ENCODE measurements around the gene ME2.

Gene ME2

GRCh38 chr18:50973367-50974126 lies 94.6 kb downstream of the ME2 start:
- H3K27ac ChIP-seq: no peak overlapping the region
- no peak for TF ChIP-seq ZFX (IDR thresholded peaks at IDR 0.05; ENCODE audit: borderline replicate concordance)
- TF ChIP-seq, protein P1, sequence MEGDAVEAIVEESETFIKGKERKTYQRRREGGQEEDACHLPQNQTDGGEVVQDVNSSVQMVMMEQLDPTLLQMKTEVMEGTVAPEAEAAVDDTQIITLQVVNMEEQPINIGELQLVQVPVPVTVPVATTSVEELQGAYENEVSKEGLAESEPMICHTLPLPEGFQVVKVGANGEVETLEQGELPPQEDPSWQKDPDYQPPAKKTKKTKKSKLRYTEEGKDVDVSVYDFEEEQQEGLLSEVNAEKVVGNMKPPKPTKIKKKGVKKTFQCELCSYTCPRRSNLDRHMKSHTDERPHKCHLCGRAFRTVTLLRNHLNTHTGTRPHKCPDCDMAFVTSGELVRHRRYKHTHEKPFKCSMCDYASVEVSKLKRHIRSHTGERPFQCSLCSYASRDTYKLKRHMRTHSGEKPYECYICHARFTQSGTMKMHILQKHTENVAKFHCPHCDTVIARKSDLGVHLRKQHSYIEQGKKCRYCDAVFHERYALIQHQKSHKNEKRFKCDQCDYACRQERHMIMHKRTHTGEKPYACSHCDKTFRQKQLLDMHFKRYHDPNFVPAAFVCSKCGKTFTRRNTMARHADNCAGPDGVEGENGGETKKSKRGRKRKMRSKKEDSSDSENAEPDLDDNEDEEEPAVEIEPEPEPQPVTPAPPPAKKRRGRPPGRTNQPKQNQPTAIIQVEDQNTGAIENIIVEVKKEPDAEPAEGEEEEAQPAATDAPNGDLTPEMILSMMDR (IDR thresholded peaks at IDR 0.05): no peak

DNA sequence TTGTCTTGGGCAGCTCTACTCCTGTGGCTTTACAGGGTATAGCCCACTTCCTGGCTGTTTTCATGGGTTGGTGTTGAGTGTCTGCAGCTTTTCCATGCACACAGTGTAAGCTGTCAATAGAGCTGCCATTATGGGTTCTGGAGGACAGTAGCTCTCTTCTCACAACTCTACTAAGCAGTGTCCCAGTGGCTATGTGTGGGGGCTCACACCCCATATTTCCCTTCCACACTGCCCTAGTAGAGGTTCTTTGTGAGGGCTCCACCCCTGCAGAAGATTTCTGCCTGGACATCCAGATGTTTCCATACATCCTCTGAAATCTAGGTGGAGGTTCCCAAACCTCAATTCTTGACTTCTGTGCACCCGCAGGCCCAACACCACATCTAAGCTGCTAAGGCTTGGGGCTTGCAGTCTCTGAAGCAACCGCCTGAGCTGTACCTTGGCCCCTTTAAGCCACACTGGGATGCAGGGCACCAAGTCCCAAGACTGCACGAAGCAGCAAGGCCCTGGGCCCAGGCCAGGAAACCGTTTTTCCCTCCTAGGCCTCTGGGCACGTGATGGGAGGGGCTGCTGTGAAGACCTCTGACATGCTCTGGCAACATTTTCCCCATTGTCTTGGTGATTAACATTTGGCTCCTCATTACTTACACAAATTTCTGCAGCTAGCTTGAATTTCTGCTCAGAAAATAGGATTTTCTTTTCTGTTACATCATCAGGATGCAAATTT lies 98.3 kb downstream of the ME2 start:
- H3K27ac ChIP-seq: no peak overlapping the region
- TF ChIP-seq, protein P1 (IDR thresholded peaks at IDR 0.05): no peak
- TF ChIP-seq ZFX (IDR thresholded peaks at IDR 0.05; ENCODE audit: borderline replicate concordance): no peak

DNA sequence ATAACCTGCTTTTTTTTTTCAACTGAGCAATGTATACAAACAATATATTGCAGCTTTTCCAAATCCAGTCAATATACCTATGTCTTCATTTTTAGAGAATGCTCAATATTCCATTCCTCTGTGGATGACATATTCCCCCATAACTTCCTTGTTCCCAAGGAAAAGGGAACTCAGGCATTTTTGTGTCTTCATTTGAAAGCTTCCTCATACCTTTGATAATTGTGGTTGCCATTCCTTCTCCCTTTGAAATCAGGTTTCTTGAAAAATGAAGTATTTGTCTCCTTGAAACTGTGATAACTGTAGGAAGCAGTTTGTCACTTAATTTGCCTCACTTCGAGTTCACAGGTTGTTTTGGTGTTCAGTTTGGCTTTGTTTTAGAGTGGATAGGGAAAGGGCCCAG lies 102.5 kb downstream of the ME2 start:
- H3K27ac ChIP-seq: no peak overlapping the region
- no peak for TF ChIP-seq ZFX (IDR thresholded peaks at IDR 0.05; ENCODE audit: borderline replicate concordance)

- TF ChIP-seq, protein P1 (IDR thresholded peaks at IDR 0.05): no peak
- no peak for TF ChIP-seq ZFX (IDR thresholded peaks at IDR 0.05; ENCODE audit: borderline replicate concordance)
- no peak overlapping the region for H3K27ac ChIP-seq
These were observed 103.3 kb downstream of the ME2 start for GRCh38 chr18:50982086-50982801.

DNA sequence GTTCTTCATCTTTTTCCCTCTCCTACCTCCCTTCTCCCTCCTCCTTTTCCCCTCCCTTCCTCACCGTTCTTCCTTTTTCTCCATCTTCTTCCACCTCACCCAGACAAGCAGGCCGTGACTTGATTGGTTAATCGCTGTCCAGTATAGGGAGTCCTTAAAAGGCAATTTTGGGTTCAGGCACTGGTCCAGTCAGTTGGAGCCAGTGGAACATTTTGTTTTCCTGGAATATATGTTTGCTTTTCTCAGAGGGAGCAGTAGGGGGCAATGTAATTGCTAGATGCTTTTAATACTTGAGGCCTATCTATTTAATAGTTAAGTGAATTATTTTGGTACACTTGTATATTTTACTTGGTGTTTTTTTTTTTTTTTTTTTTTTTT lies 103.9 kb downstream of the ME2 start:
- H3K27ac ChIP-seq: no peak overlapping the region

GRCh38 chr18:50986360-50987087 lies 107.6 kb downstream of the ME2 start:
- no peak overlapping the region for H3K27ac ChIP-seq

More for the DNA sequence above, 103.9 kb downstream of the ME2 start:
- TF ChIP-seq ZFX (IDR thresholded peaks at IDR 0.05; ENCODE audit: borderline replicate concordance): no peak
- TF ChIP-seq, protein P1 (IDR thresholded peaks at IDR 0.05): peak; percentile 27

More at GRCh38 chr18:50986360-50987087, 107.6 kb downstream of the ME2 start:
- no peak for TF ChIP-seq ZFX (IDR thresholded peaks at IDR 0.05; ENCODE audit: borderline replicate concordance)
- TF ChIP-seq, protein P1 (IDR thresholded peaks at IDR 0.05): no peak
